Ovary (tissue), 9 donors: ENCODE data around the gene KCNH8. TPM values are rescaled to one million over a fixed set of nuclear protein-coding genes. Genes with fewer than 3 reads are reported as not detected.

ENCODE experiments used
- DNase-seq, 5 donors: peaks; one replicate each; pipeline ENCODE4 v3.0.0-alpha.2; 2019 to 2020
- H3K27ac ChIP-seq, 2 donors: fragments of 200-600 bp; one replicate each; pipeline versions ENCODE4 v1.5.1 to v1.8.0; 2019 to 2022
- H3K27me3 ChIP-seq: fragments of 200-600 bp; one replicate; pipeline ENCODE4 v1.8.0; 2022
- H3K36me3 ChIP-seq: fragments of 200-600 bp; sonication (generic); one replicate; pipeline ENCODE4 v1.5.1; 2019
- H3K4me1 ChIP-seq: one replicate; pipeline ENCODE4 v1.8.1; 2013; ENCODE audit warnings: mild to moderate bottlenecking, moderate library complexity; ENCODE audit not compliant: insufficient read depth
- H3K4me3 ChIP-seq: fragments of 200-600 bp; sonication (generic); one replicate; pipeline ENCODE4 v1.5.1; 2017
- H3K9me3 ChIP-seq, 2 donors: fragments of 200-600 bp in 1 of 2; sonication (generic) in 1 of 2; one replicate each; pipeline versions ENCODE4 v1.5.1 to v1.8.1; 2013 to 2019; ENCODE audit warnings: mild to moderate bottlenecking in 1 of 2, moderate library complexity in 1 of 2
- CTCF ChIP-seq, 3 donors: fragments of 450-650 bp in 2 of 3; fragments of 200-600 bp in 1 of 3; IDR thresholded peaks; one replicate each; pipeline versions ENCODE4 v1.5.1 to v1.8.0; 2016 to 2022; ENCODE audit warnings: antibody characterized with exemption in 3 of 3, mild to moderate bottlenecking in 1 of 3
- EP300 ChIP-seq: sonication (generic); formaldehyde crosslinking; IDR thresholded peaks from one replicate; pipeline ENCODE4 v1.6.1; 2017; ENCODE audit warnings: antibody characterized with exemption
- POLR2A ChIP-seq: fragments of 450-650 bp; IDR thresholded peaks from one replicate; pipeline ENCODE4 v1.6.1; 2017; ENCODE audit warnings: antibody characterized with exemption, mild to moderate bottlenecking, moderate library complexity
- WGBS, 3 donors: extraction: QIAGEN DNeasy Blood & Tissue Kit in 1 of 3; methylation state at CpG; one replicate each; pipeline versions ENCODE4 v1.1.5 to v1.1.7; 2013 to 2017; 5-methylcytosine and 5-hydroxymethylcytosine counted together
- intact Hi-C, 4 donors: fragments of 100-400 bp; cut with DNase I; formaldehyde crosslinking; loops; one replicate each; pipeline versions ENCODE4 v1.11.0 to v1.15.1; 2022 to 2023
- polyA plus RNA-seq, 2 donors: library from polyadenylated mRNA; stranded (reverse); fragments of 200-250 nt in 1 of 2; fragments of 350-450 nt in 1 of 2; fragmentation: Illumina TruSeq in 1 of 2; extraction: RNeasy Lipid Tissue Mini Kit (QIAGEN cat#74804) in 1 of 2; gene quantifications; one replicate each; pipeline ENCODE4 v1.2.3, GENCODE V29; 2013 to 2014
- total RNA-seq, 7 donors: library from RNA; depleted of rRNA in 2 of 7; stranded (reverse); fragments of >200 nt in 2 of 7; fragmentation: NEBNext Ultra II Directional in 3 of 7; extraction: Animal tissue kit (Norgen Biotek cat#: 25700) in 3 of 7; gene quantifications; one replicate each; pipeline versions ENCODE4 v1.1.0 to v1.2.4, GENCODE V29; 2016 to 2023
- donor health status: DM: no; HTN: no; CAD: no; lungs with moderate emphysema.
- donor health status: DM: no; HTN: no; CAD: no.
- donor health status: Bipolar disorder and iron deficiency.
- donor health status: DM: yes; HTN: yes; CAD: no.
- donor health status: DM: no; HTN: no; CAD: no.
- donor health status: DM: yes; HTN: yes; CAD: no.

KCNH8 gene
- total and polyA plus RNA-seq, 9 donors = 0.05 to 1.4 (median 0.17) TPM; not detected in 1

DNA sequence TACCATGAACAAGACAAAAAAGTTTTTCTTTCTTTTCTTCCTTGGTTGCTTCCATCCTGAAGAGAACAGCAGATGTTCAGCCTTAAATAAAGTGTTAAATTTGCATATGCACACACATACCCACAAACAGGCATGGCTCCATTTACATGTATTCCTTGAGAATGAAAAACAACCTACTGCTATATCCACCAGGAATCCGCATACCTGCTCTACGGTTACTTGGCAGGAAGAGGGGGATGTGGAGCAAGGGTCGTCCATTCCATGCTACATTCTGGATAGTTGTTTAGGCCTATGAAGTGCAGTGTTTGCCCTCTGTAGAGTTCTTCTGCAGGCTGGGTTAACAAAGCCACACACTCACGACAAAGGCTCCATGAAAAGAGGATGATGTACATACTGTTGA, 322.8 kb downstream of the KCNH8 start:
- no peak for DNase-seq
- Histone ChIP-seq H3K4me3 (no peak overlapping the region), H3K9me3 (no peaks in the 10 kb centered on the region), H3K36me3 (no peaks in the 10 kb centered on the region), H3K27ac (no peak overlapping the region), H3K4me1 (no peaks in the 10 kb centered on the region), H3K27me3 (no peaks in the 10 kb centered on the region)
- 66 to 80% (median 79%) methylated on average over 4 of the region's 4 CpGs for WGBS, 3 donors
- intact Hi-C loops = no loop called here
- no peak for TF ChIP-seq EP300
- TF ChIP-seq POLR2A = no peak
- TF ChIP-seq CTCF (IDR thresholded peaks at IDR 0.05) = no peak

DNA sequence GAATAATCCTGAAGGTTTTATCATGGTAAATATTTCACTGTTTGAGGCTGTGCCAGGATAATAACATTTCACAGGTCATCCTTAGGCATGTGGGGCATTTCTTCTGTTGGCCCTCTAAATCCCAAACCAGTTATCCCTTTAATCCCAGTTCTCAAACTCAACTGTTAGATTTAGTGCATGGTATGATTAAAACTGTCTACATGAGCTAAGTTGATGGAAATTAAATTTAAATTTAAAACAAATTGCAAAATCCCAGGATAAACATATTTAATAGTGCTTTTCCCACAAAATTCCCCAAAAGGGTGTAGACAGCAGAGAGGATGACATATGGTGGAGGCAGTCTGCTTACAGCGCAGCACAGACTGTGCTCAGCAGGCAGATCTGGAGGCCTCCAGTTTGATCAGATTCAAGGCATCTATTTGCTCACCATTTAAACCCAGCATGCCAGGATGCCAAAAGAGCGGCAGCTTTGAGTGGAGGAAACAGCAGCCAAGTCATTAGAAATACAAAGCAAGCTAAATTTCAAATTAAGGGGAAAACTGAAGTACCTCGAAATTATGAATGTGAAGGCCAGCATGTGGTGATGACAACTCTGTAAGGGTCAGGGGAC, 325.8 kb downstream of the KCNH8 start:
- no peak overlapping the region for H3K27ac ChIP-seq
- H3K36me3 ChIP-seq = no peaks in the 10 kb centered on the region
- H3K9me3 ChIP-seq = no peaks in the 10 kb centered on the region
- WGBS, 3 donors = 65 to 73% (median 69%) methylated on average over 3 of the region's 3 CpGs
- H3K4me3 ChIP-seq = no peak overlapping the region
- TF ChIP-seq CTCF (IDR thresholded peaks at IDR 0.05) (no peak), POLR2A (no peak), EP300 (no peak)
- H3K4me1 ChIP-seq = no peaks in the 10 kb centered on the region
- DNase-seq = no peak
- intact Hi-C loops = no loop called here
- no peaks in the 10 kb centered on the region for H3K27me3 ChIP-seq

GRCh38 chr3:19476281-19476680, 328.0 kb downstream of the KCNH8 start:
- Histone ChIP-seq H3K27ac (no peak overlapping the region), H3K27me3 (no peaks in the 10 kb centered on the region), H3K4me3 (no peak overlapping the region), H3K4me1 (no peaks in the 10 kb centered on the region), H3K36me3 (no peaks in the 10 kb centered on the region), H3K9me3 (no peaks in the 10 kb centered on the region)
- intact Hi-C loops = no loop called here
- WGBS, 3 donors = 77 to 86% (median 79%) methylated on average over 7 of the region's 7 CpGs
- no peak for TF ChIP-seq EP300
- TF ChIP-seq POLR2A = no peak
- TF ChIP-seq CTCF (IDR thresholded peaks at IDR 0.05) = no peak
- no peak for DNase-seq

- TF ChIP-seq POLR2A (no peak), EP300 (no peak), CTCF (IDR thresholded peaks at IDR 0.05) (no peak)
- H3K4me3 ChIP-seq = no peak overlapping the region
- H3K27me3 ChIP-seq = no peaks in the 10 kb centered on the region
- intact Hi-C loops = no loop called here
- 88 to 90% (median 90%) methylated on average over 3 of the region's 3 CpGs for WGBS, 3 donors
- no peaks in the 10 kb centered on the region for H3K9me3 ChIP-seq
- DNase-seq = no peak
- H3K4me1 ChIP-seq = no peaks in the 10 kb centered on the region
- H3K27ac ChIP-seq = no peak overlapping the region
- H3K36me3 ChIP-seq = no peaks in the 10 kb centered on the region
Measured at GRCh38 chr3:19485267-19485666, 337.0 kb downstream of the KCNH8 start.
